Stimulated activated CD4-positive, alpha-beta T cell treated with anti-CD3 and anti-CD28 coated beads, Interleukin-4, amount 100 ng/mL, for 1 hour (primary cell): ENCODE data around the gene BMPER.
A peak's percentile ranks its signal among the peaks of the same experiment; 100 is the strongest.

Experiments
- DNase-seq: peaks from one replicate; pipeline ENCODE4 v3.0.0-alpha.2; 2020

The BMPER gene

DNA sequence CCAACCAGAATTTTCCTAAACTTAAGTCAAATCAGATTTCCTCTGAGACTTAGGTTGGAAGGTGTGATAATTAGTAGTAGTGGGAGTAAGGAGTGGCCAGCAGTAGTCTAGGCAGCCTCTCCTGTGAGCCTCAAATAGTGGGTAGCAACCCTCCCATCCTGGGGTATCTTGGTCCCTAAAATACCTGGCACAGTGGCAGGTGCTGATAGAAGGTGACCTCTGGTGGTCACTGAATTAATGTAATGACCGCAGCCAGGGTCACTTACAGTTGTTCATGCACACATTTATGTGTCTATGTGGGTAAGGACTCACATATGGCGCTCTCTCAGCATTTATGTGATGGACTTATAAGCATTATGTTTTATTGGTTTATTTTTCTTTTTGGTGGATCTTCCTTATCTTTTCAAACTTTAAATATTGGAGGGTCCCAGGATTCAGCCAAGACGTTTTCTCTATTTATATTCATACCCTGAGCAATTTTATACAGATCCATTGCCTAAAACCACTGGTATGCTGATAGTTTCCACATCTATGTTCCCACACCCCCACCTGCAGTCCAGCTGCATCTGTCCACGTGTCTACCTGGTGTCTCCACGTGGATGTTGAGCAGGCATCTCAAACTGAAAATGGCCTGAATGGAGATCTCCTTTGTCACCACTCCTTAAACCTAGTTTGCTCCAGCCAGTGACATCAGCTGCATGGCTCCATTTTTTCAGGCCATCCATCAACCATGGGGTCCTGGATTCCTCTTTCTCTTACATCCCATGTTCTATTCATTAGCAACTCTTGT, 18.3 kb downstream of the BMPER start:
- DNase-seq: no peak

- no peak for DNase-seq
Measured at GRCh38 chr7:33926535-33926934, 21.2 kb downstream of the BMPER start.

GRCh38 chr7:33928986-33929385, 23.6 kb downstream of the BMPER start:
- DNase-seq: no peak

DNA sequence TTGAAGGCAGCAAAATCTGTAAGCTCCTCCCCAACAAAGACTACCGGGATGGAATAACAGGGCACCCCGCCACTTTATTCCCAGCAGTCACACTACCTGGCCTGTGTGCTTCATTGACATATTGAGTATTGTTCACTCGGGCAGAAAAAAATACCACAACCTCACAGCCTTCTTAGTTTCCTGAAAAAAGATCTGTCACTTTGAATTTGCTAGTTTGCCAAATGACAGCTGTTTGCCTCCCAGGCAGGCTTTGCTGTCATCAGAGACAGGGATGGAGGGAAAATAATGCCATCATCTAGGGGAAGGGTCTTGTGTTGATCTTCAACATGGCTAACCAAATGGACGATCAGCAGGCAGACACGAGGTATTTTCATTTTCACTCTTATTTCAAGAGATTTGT, 26.9 kb downstream of the BMPER start:
- no peak for DNase-seq

- peak; percentile 56 for DNase-seq
Measured at GRCh38 chr7:33932832-33933468, 27.6 kb downstream of the BMPER start.

DNA sequence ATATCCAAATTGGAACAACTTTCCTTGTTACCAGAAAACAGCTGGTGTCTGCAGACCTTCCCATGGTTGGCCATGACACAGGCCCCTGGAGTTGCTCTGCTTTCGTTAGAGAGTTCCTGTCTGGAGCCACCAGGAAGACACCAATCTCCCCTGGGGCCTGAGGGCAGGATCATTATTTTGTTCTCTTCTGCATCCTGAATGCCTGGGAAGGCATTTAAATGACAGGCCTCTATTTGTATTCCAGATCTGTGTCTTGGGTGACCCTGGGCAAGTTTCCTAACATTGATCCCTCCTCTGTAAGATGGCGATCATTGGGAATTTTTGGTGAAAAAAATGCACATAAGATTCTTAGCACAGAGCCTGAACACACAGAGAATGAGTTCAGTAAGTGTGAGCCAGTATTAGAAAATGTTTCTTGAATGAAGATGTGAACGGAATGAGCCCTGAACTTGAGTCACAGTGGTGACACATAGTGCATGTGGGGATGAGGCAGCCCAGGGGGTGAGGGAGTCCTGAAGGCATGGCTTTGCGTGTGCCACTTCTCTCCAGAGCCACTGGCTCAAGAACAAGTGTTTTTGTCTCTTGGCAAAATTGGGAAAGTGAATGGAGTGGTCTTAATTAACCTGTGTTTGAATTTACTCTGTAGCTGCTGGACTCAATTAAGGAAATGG, 28.4 kb downstream of the BMPER start:
- DNase-seq: no peak

DNA sequence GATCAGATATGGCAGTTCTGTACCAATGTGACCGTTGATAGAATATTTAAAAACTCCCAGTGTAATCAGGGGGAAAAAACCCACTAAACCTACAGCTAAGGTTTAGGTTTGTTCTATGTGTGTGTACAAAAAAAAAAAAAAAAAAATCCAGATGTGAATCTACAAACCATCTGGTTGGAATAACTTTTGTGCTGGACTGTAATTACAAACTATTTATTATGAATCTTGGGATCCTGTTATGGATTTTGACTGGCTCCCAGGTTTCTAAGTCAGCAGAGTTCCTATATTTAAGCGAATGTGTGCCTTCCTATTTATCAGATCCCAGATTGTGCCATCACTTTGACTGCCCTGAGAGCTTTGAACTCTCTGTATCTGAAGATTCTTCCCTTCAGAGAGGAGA, 29.1 kb downstream of the BMPER start:
- no peak for DNase-seq

GRCh38 chr7:33936503-33936902, 31.2 kb downstream of the BMPER start:
- no peak for DNase-seq

DNA sequence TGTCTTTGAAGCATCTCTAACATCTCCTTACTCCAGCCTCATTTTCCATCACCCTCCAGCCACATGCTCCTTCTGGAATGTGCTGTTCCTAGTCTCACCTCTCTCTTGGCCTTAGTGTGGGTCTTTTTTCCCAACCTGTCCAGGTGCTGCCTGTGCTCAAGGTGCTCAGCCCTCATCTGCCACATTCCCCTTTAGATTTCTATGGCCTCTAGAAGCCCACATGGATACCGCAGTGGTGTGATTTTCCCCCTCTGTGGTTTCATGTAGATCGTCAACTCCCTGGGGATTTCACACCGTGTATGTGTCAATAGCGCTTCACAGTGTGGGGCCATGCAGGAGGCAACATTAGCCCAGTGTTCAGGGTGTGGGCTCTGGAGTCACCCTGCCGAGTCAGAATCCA, 32.5 kb downstream of the BMPER start:
- no peak for DNase-seq

GRCh38 chr7:33939121-33939520, 33.8 kb downstream of the BMPER start:
- no peak for DNase-seq

GRCh38 chr7:33940503-33940902, 35.2 kb downstream of the BMPER start:
- DNase-seq: no peak

- no peak for DNase-seq
Measured at GRCh38 chr7:33941418-33941817, 36.1 kb downstream of the BMPER start.

DNA sequence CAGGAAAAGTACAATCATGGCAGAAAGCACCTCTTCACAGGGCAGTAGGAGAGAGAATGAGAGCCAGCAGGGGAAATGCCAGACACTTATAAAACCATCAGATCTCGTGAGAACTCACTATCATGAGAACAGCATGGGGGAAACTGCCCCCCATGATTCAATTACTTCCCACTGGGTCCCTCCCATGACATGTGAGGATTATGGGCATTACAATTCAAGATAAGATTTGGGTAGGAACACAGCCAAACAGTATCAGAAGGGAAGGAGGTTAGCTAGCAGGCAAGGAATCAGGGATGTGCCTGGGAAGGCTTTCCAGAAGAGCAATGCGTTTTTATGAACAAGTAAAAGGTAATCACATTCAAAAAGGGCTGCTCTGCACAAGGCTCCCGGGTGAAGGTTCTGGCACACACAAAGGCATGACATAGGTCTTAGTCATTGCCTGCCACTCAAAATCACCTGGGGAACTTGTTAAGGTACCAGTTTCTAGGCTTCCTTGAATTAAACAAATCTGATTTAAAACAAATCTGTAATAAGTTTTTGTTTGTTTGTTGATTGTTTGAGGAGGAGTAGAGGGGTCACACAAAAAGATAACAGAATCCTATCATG, 40.9 kb downstream of the BMPER start:
- DNase-seq: no peak

DNA sequence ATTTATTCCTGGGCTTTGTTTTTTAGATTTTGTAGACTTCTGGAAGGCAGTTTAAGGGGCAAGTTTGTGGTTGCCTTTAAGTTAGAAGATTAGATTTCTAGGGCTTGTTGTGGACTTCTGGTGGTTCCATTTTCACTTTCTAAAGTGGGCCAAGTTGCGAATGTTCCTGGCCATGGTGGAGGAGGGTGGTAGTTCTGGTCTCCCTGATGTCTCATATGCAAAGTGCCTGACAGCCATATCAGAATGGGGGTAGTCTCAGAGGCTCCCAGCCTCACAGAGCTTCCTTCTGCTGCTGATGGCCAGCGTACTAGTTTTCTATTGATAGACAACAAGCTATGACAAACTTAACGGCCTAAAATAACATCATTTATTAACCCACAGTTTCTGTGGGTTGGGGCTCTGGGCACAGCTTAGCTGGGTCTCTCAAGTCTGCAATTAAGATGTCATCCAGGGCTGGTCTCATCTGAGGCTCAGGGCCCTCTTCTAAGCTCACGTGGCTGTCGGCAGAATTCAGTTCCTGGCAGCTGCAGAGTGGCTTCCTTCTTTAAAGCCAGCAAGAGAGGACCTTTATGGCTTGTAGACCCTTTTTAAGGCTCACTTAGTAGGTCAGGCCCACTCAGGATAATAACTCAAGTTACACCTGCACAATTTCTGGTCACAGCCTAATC, 44.8 kb downstream of the BMPER start:
- DNase-seq: no peak

DNA sequence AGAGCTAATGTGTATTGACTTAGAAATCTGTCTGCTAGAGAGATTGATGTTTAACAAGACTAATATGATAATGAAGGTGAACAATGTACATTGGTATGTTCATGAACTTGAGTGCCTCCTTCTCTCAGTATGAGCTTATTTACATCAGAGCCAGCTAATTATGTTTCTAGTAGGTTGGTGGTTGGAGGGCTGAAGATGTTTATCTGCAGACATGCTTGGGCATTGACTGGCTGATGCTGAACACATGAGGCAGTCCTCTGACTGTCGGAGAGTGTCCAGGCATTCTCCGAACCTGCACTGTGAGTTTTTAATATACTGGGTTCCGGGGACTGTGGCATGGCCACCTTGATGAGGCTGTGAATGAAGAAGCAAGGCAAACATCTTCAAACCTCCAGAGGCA, 47.5 kb downstream of the BMPER start:
- no peak for DNase-seq

DNA sequence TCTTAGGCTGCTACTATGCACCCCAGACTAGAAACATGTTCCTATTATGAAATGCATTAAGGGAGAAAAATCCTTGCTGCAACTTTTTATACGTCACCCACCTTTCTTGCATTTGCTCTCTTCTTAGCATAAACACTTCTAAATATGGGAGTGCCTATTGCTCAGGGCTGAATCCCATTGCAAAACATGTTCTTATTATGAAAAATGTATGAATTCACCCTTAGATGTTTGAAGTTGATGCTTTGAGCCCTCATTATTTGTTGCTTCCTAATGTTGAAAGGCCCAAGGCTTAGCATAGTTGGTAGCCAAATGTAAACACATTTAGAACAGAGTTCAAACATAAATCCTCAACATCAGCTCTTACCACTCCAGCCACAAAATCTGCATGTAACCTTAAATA, 52.8 kb downstream of the BMPER start:
- DNase-seq: no peak

- no peak for DNase-seq
Measured at GRCh38 chr7:33959676-33960075, 54.3 kb downstream of the BMPER start.

GRCh38 chr7:33961948-33962347, 56.6 kb downstream of the BMPER start:
- no peak for DNase-seq

GRCh38 chr7:33964417-33965182, 59.3 kb downstream of the BMPER start:
- no peak for DNase-seq

DNA sequence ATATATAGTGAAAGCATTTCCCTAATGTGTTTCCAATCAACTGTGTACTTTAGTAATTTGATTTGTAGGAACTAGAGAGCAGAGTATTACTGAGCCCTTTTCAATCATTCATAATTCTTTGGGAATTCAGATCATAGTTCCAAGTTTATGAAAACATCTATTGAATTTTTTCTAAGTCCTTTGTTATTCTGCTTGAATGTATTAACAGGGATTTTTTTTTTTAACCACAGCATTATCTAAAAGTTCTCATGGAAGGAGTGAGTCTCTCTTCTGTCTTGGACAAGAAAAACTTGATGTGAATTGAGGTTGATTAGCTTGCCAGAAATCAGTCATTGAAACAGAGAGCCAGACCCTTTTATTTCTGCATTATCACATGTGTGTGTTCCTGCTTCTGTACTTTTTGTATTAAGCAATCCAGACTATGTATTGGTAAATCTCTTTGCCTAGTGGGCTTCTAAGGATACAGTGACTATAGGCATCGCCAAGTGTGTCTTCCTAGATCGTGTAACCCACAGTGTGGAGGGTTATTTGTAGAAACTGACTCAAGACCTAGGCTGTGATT, 59.9 kb downstream of the BMPER start:
- DNase-seq: no peak

DNA sequence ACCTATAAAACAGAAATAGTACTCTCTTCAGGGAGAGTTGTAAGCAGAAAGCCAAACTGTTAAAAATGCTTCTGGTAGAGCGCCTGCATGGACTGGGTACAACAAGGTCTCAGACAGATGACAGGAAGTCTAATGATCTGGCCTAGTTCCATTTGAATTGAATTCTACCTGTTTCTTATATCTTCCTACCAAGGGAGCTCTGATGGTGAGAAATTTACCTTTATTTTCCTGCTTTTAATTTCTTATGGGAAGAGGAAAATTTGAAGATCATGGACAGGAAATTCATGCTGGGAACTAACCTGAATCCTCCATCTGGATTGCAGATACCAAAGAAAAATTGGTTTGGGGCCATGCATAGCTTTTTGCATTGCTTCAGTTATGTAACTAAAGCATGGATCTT, 63.3 kb downstream of the BMPER start:
- DNase-seq: no peak

GRCh38 chr7:33970536-33970935, 65.2 kb downstream of the BMPER start:
- DNase-seq: no peak
